HepG2 (cell line): ENCODE data around the gene RNMT. TPM values are rescaled to one million over a fixed set of nuclear protein-coding genes. Genes with fewer than 3 reads are reported as not detected.

Experiments used
- ATAC-seq: fragments of 200-7000 bp; cut with Tn5 transposase; 3 replicates; pipeline ENCODE4 v1.9.1; 2020; ENCODE audit warnings: mild to moderate bottlenecking, moderate library complexity
- BruUV-seq: library from RNA; stranded (reverse); fragments of 400-500 nt; replicated peaks from 2 replicates; lab custom pipeline; 2021; lab: Mats Ljungman, UMichigan
- CTCF ChIA-PET: fragments of 300-600 bp; formaldehyde crosslinking; extraction: SDS; loops from one replicate; lab custom pipeline; 2021; ENCODE audit warnings: low total read pairs, inconsistent platforms, low intra/inter-chr PET ratio; lab: Yijun Ruan, JAX
- POLR2A ChIA-PET: fragments of 350-600 bp; sonication (Branson Sonifier 250); formaldehyde crosslinking; loops from one replicate; lab custom pipeline; 2020; ENCODE audit warnings: antibody characterized with exemption, inconsistent platforms; lab: Yijun Ruan, JAX
- DNase-seq: peaks from one replicate; pipeline ENCODE4 v3.0.0-alpha.2; 2015; ENCODE audit warnings: low spot score
- FAIRE-seq: peaks from 3 replicates; lab custom pipeline; 2011; peaks lifted over from hg19 to GRCh38; lab: Jason Lieb, UNC
- H2AFZ ChIP-seq: one replicate; pipeline ENCODE4 v1.6.1; 2011; ENCODE audit warnings: low read length, inconsistent platforms
- H3K27ac ChIP-seq: fragments of 300-600 bp; 3 replicates; pipeline ENCODE4 v1.8.0; 2011; ENCODE audit warnings: mixed run types, mild to moderate bottlenecking, mixed read lengths, low read length, inconsistent platforms; ENCODE audit not compliant: insufficient read depth; ENCODE audit errors: extremely low read length
- H3K27me3 ChIP-seq, 2 experiments: fragments of 200-600 bp in 1 of 2; 2 replicates in 1 of 2; 3 replicates in 1 of 2; pipeline versions ENCODE4 v1.6.0 to v1.8.0; 2011; ENCODE audit warnings: low read length in 2 of 2, mild to moderate bottlenecking in 2 of 2, moderate library complexity in 2 of 2, inconsistent platforms in 1 of 2; ENCODE audit not compliant: insufficient read depth in 2 of 2, control insufficient read depth in 1 of 2
- H3K36me3 ChIP-seq, 2 experiments: fragments of 200-600 bp in 1 of 2; replicated peaks in 1 of 2; 2 replicates in 1 of 2; 3 replicates in 1 of 2; pipeline versions ENCODE4 v1.5.1 to v1.8.0; 2011; ENCODE audit warnings: low read length in 2 of 2, inconsistent platforms in 1 of 2; ENCODE audit not compliant: insufficient read depth in 2 of 2, control insufficient read depth in 1 of 2
- H3K4me1 ChIP-seq: 2 replicates; pipeline ENCODE4 v1.5.1; 2012; ENCODE audit warnings: low read length, inconsistent platforms; ENCODE audit not compliant: insufficient read depth
- H3K4me2 ChIP-seq: 2 replicates; pipeline ENCODE4 v1.6.0; 2011; ENCODE audit warnings: low read depth, low read length, inconsistent platforms
- H3K4me3 ChIP-seq, 3 experiments: fragments of 200-600 bp in 1 of 3; sonication (generic), shearing (Covaris generic) in 1 of 3; replicated peaks in 1 of 3; 2 replicates each; pipeline ENCODE4 v1.5.1; 2011 to 2016; ENCODE audit warnings: low read length in 3 of 3, inconsistent platforms in 2 of 3, low read depth in 2 of 3, mild to moderate bottlenecking in 2 of 3, control low read depth in 1 of 3, mixed read lengths in 1 of 3; ENCODE audit not compliant: insufficient read depth in 1 of 3
- H3K79me2 ChIP-seq: one replicate; pipeline ENCODE4 v1.6.1; 2011; ENCODE audit warnings: low read length, inconsistent platforms; ENCODE audit not compliant: insufficient read depth
- H3K9ac ChIP-seq: 2 replicates; pipeline ENCODE4 v1.6.0; 2011; ENCODE audit warnings: mild to moderate bottlenecking, low read depth, low read length, inconsistent platforms; ENCODE audit not compliant: insufficient read depth
- H3K9me3 ChIP-seq: 2 replicates; pipeline ENCODE4 v1.5.1; 2012; ENCODE audit warnings: mild to moderate bottlenecking, low read length
- H4K20me1 ChIP-seq: 2 replicates; pipeline ENCODE4 v1.6.0; 2011; ENCODE audit warnings: inconsistent platforms, mild to moderate bottlenecking, low read length, moderate library complexity; ENCODE audit not compliant: insufficient read depth
- DR1 ChIP-seq: sonication (generic); formaldehyde crosslinking; IDR thresholded peaks from 2 replicates; pipeline ENCODE4 v1.8.0; 2021; ENCODE audit warnings: mild to moderate bottlenecking, missing genetic modification reagents, inconsistent platforms
- HDAC2 ChIP-seq: sonication (generic); formaldehyde crosslinking; IDR thresholded peaks from 2 replicates; pipeline ENCODE4 v1.4.0; 2020; ENCODE audit warnings: missing genetic modification reagents
- MIXL1 ChIP-seq: IDR thresholded peaks from 2 replicates; pipeline ENCODE4 v1.6.1; 2016
- PITX1 ChIP-seq: sonication (generic); formaldehyde crosslinking; IDR thresholded peaks from 2 replicates; pipeline ENCODE4 v1.5.1; 2020; ENCODE audit warnings: mild to moderate bottlenecking, missing genetic modification reagents
- SMAD9 ChIP-seq: sonication (generic); formaldehyde crosslinking; IDR thresholded peaks from 2 replicates; pipeline ENCODE4 v1.5.1; 2020; ENCODE audit warnings: mild to moderate bottlenecking, missing genetic modification reagents
- SMC3 ChIP-seq: IDR thresholded peaks from 2 replicates; pipeline ENCODE4 v1.6.1; 2011; ENCODE audit warnings: low read length, improper control_type of control experiment
- STAG1 ChIP-seq: sonication (generic); formaldehyde crosslinking; IDR thresholded peaks from 2 replicates; pipeline ENCODE4 v1.4.0; 2020; ENCODE audit warnings: missing genetic modification reagents
- TEAD3 ChIP-seq: optimal IDR thresholded peaks from 2 replicates; pipeline ENCODE3; 2016; ENCODE audit warnings: borderline replicate concordance
- XRCC5 ChIP-seq: fragments of 200-400 bp; formaldehyde crosslinking; optimal IDR thresholded peaks from 2 replicates; pipeline ENCODE3; 2017; ENCODE audit warnings: mild to moderate bottlenecking, low read length
- ZBTB1 ChIP-seq: sonication (generic); formaldehyde crosslinking; IDR thresholded peaks from 2 replicates; pipeline ENCODE4 v1.4.0; 2020; ENCODE audit warnings: missing genetic modification reagents, borderline replicate concordance
- ZFY ChIP-seq: sonication (generic); formaldehyde crosslinking; IDR thresholded peaks from 2 replicates; pipeline ENCODE4 v1.4.0; 2020; ENCODE audit warnings: missing genetic modification reagents
- ZNF296 ChIP-seq: sonication (generic); formaldehyde crosslinking; conservative IDR thresholded peaks from 2 replicates; pipeline ENCODE4 v1.5.0; 2020; ENCODE audit warnings: mild to moderate bottlenecking, missing genetic modification reagents
- ZNF329 ChIP-seq: sonication (generic); formaldehyde crosslinking; IDR thresholded peaks from 2 replicates; pipeline ENCODE4 v1.9.0; 2021; ENCODE audit warnings: low read depth, mild to moderate bottlenecking, missing genetic modification reagents
- ZNF775 ChIP-seq: sonication (generic); formaldehyde crosslinking; IDR thresholded peaks from 2 replicates; pipeline ENCODE4 v1.4.0; 2020; ENCODE audit warnings: missing genetic modification reagents, mild to moderate bottlenecking, moderate library complexity, borderline replicate concordance
- WGBS: methylation state at CpG from one replicate; pipeline ENCODE4 v1.1.6; 2017; ENCODE audit warnings: low lambda C conversion rate; 5-methylcytosine and 5-hydroxymethylcytosine counted together
- in situ Hi-C: cut with HindIII; loops from 2 replicates; pipeline ENCODE4 v1.10.0; 2017; ENCODE audit warnings: low pct_unique_long_range_greater_than_20kb; ENCODE audit not compliant: extremely low pct_ligation_motif_present
- intact Hi-C: fragments of 100-400 bp; cut with micrococcal nuclease; formaldehyde crosslinking; loops from one replicate; pipeline ENCODE4 v1.10.0; 2022; ENCODE audit not compliant: unreplicated experiment
- polyA plus RNA-seq, 8 experiments: library from polyadenylated mRNA; depleted of rRNA in 3 of 8; stranded (reverse) in 7 of 8; unstranded in 1 of 8; fragments of >200 nt; fragmentation: Illumina TruSeq in 4 of 8; extraction: Trizol in 4 of 8; gene quantifications; 2 replicates each; pipeline versions ENCODE4 v1.2.1 to v1.2.3, GENCODE V29; 2011 to 2016; ENCODE audit warnings: low read depth in 4 of 8, missing spikeins in 1 of 8, mixed read lengths in 1 of 8; ENCODE audit not compliant: insufficient read depth in 1 of 8
- total RNA-seq, 5 experiments: library from RNA; depleted of rRNA; stranded (reverse); fragments of >200 nt; fragmentation: Illumina TruSeq; extraction: Trizol; gene quantifications; 2 replicates each; pipeline ENCODE4 v1.2.3, GENCODE V29; 2016; ENCODE audit warnings: low read depth in 1 of 5
- TF ChIP-seq, protein P1 (sequence below): sonication (generic); formaldehyde crosslinking; IDR thresholded peaks from 2 replicates; pipeline ENCODE4 v1.5.0; 2020; ENCODE audit warnings: mild to moderate bottlenecking, missing genetic modification reagents, moderate library complexity
- TF ChIP-seq, protein P2 (sequence below): sonication (generic); formaldehyde crosslinking; IDR thresholded peaks from 2 replicates; pipeline ENCODE4 v1.8.1; 2023; ENCODE audit warnings: mild to moderate bottlenecking, missing genetic modification reagents, borderline replicate concordance
- TF ChIP-seq, protein P3 (sequence below): sonication (generic); formaldehyde crosslinking; IDR thresholded peaks from 2 replicates; pipeline ENCODE4 v1.8.0; 2022; ENCODE audit warnings: mild to moderate bottlenecking, missing genetic modification reagents, borderline replicate concordance
- TF ChIP-seq, protein P4 (sequence below): sonication (generic); formaldehyde crosslinking; IDR thresholded peaks from 2 replicates; pipeline ENCODE4 v1.4.0; 2020; ENCODE audit warnings: missing genetic modification reagents

The RNMT gene
- total and polyA plus RNA-seq, 2 of the 13 experiments (the other 11 are each of a cell fraction or from before 2014, with no cell fraction given) = 22.9 to 24.4 TPM

DNA sequence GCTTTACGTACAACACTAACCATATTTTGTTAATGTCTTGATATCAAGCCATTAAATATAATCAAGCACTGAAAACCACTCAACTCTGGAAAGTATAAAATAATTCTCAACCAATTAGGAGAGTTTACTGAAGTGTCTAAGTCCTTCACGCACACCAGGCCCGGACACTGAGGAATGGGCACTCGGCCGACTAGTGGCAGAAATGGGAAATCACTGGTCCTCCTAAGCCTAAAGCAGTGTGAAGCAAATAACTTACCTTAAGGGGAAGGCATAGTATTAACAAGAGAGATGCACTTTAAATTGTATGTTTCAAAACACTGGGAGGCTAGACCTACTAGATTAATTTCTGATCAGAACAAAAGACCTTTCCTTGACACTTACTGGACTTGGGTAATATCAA is 45.9 kb upstream of the RNMT start:
- H3K27me3 ChIP-seq = no peaks in the 10 kb centered on the region
- intact Hi-C loops (loop anchor here (1.0 kb wide), 1 partner anchor 31 kb away; no protein-coding TSS in a partner anchor), in situ Hi-C loops (no loop called here)
- CTCF ChIA-PET = no interaction called here
- 61% methylated on average over 5 of the region's 5 CpGs for WGBS
- no TSS peak for BruUV-seq
- peak; percentile 88 for ATAC-seq
- peaks cover 1 to 5% of the 10 kb centered on the region in 2 experiments; a peak in 4 of 5 replicates for H3K36me3 ChIP-seq
- no peak overlapping the region for H3K27ac ChIP-seq
- H4K20me1 ChIP-seq = peaks cover 11% of the 10 kb centered on the region; the same call in 1 of the 2 replicates
- POLR2A ChIA-PET = no interaction called here
- TF ChIP-seq ZNF775 (no peak), TEAD3 (CRISPR knock-in tag) (peak; percentile 93), XRCC5 (peak; percentile 38), STAG1 (peak; percentile 36), SMAD9 (CRISPR knock-in tag) (no peak), SMC3 (peak; percentile 28; the same call in 1 of the 2 replicates), ZFY (CRISPR knock-in tag) (no peak), DR1 (CRISPR knock-in tag) (no peak), MIXL1 (CRISPR knock-in tag) (no peak), ZBTB1 (CRISPR knock-in tag) (no peak), ZNF329 (CRISPR knock-in tag) (no peak), HDAC2 (no peak), ZNF296 (CRISPR knock-in tag) (no peak), PITX1 (no peak)
- TF ChIP-seq, protein P1, sequence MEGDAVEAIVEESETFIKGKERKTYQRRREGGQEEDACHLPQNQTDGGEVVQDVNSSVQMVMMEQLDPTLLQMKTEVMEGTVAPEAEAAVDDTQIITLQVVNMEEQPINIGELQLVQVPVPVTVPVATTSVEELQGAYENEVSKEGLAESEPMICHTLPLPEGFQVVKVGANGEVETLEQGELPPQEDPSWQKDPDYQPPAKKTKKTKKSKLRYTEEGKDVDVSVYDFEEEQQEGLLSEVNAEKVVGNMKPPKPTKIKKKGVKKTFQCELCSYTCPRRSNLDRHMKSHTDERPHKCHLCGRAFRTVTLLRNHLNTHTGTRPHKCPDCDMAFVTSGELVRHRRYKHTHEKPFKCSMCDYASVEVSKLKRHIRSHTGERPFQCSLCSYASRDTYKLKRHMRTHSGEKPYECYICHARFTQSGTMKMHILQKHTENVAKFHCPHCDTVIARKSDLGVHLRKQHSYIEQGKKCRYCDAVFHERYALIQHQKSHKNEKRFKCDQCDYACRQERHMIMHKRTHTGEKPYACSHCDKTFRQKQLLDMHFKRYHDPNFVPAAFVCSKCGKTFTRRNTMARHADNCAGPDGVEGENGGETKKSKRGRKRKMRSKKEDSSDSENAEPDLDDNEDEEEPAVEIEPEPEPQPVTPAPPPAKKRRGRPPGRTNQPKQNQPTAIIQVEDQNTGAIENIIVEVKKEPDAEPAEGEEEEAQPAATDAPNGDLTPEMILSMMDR (CRISPR knock-in tag) = peak; percentile 55
- TF ChIP-seq, protein P2, sequence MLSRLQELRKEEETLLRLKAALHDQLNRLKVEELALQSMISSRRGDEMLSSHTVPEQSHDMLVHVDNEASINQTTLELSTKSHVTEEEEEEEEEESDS (CRISPR knock-in tag) = no peak
- TF ChIP-seq, protein P3, sequence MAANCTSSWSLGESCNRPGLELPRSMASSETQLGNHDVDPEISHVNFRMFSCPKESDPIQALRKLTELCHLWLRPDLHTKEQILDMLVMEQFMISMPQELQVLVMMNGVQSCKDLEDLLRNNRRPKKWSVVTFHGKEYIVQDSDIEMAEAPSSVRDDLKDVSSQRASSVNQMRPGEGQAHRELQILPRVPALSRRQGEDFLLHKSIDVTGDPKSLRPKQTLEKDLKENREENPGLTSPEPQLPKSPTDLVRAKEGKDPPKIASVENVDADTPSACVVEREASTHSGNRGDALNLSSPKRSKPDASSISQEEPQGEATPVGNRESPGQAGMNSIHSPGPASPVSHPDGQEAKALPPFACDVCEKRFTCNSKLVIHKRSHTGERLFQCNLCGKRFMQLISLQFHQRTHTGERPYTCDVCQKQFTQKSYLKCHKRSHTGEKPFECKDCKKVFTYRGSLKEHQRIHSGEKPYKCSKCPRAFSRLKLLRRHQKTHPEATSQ = no peak
- TF ChIP-seq, protein P4, sequence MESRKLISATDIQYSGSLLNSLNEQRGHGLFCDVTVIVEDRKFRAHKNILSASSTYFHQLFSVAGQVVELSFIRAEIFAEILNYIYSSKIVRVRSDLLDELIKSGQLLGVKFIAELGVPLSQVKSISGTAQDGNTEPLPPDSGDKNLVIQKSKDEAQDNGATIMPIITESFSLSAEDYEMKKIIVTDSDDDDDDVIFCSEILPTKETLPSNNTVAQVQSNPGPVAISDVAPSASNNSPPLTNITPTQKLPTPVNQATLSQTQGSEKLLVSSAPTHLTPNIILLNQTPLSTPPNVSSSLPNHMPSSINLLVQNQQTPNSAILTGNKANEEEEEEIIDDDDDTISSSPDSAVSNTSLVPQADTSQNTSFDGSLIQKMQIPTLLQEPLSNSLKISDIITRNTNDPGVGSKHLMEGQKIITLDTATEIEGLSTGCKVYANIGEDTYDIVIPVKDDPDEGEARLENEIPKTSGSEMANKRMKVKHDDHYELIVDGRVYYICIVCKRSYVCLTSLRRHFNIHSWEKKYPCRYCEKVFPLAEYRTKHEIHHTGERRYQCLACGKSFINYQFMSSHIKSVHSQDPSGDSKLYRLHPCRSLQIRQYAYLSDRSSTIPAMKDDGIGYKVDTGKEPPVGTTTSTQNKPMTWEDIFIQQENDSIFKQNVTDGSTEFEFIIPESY (CRISPR knock-in tag) = peak; percentile 58; the same call in 1 of the 2 replicates
- H2AFZ ChIP-seq = no peak overlapping the region
- peak; percentile 29 for DNase-seq
- H3K9ac ChIP-seq = no peak overlapping the region
- H3K4me3 ChIP-seq = no peak overlapping the region
- no peaks in the 10 kb centered on the region for H3K9me3 ChIP-seq
- H3K79me2 ChIP-seq = peaks cover 49% of the 10 kb centered on the region
- no peak overlapping the region for H3K4me2 ChIP-seq
- peak; percentile 65 for FAIRE-seq
- peaks cover 6% of the 10 kb centered on the region; the same call in 1 of the 2 replicates for H3K4me1 ChIP-seq
